Tibial nerve (tissue), 3 donors: Measurements from ENCODE around the gene PMP22.

Experiments
- CTCF ChIP-seq, 5 experiments: fragments of 200-600 bp in 3 of 5; fragments of 450-650 bp in 2 of 5; sonication (generic) in 3 of 5; IDR thresholded peaks; one replicate each; pipeline ENCODE4 v1.5.1; 2016 to 2019; ENCODE audit warnings: antibody characterized with exemption in 5 of 5, mild to moderate bottlenecking in 3 of 5, moderate library complexity in 2 of 5
- POLR2A ChIP-seq, 2 donors: fragments of 450-650 bp; IDR thresholded peaks; one replicate each; pipeline ENCODE4 v1.6.1; 2017; ENCODE audit warnings: antibody characterized with exemption in 2 of 2, mild to moderate bottlenecking in 2 of 2, moderate library complexity in 2 of 2

- no peak for TF ChIP-seq CTCF (IDR thresholded peaks at IDR 0.05)
- no peak for TF ChIP-seq POLR2A (IDR thresholded peaks at IDR 0.05)
These were observed 3.3 kb upstream of the PMP22 start for GRCh38 chr17:15268461-15268860.
